GM12878 (cell line): ENCODE data around the gene ARL3. TPM values are rescaled to one million over a fixed set of nuclear protein-coding genes. Genes with fewer than 3 reads are reported as not detected.

Experiments used
- ATAC-seq: fragments of 200-7000 bp; cut with Tn5 transposase; 3 replicates; pipeline ENCODE4 v1.9.1; 2020; ENCODE audit warnings: mild to moderate bottlenecking, moderate library complexity
- BruUV-seq: library from RNA; stranded (reverse); fragments of 400-500 nt; replicated peaks from 2 replicates; lab custom pipeline; 2021; lab: Mats Ljungman, UMichigan
- CTCF ChIA-PET: fragments of 300-600 bp; sonication (Branson Sonifier 250); formaldehyde crosslinking; extraction: SDS; loops from one replicate; lab custom pipeline; 2021; ENCODE audit warnings: inconsistent platforms; lab: Yijun Ruan, JAX
- POLR2A ChIA-PET: fragments of 350-600 bp; formaldehyde crosslinking; extraction: SDS; loops from one replicate; lab custom pipeline; 2021; ENCODE audit warnings: inconsistent platforms; lab: Charles Lee
- RAD21 ChIA-PET: fragments of 300-600 bp; sonication (Branson Sonifier 250); formaldehyde crosslinking; loops from one replicate; lab custom pipeline; 2023; ENCODE audit warnings: antibody characterized with exemption; ENCODE audit not compliant: unreplicated experiment; lab: Charles Lee
- SMC1A ChIA-PET: fragments of 300-600 bp; sonication (Branson Sonifier 250); formaldehyde crosslinking; loops from one replicate; lab custom pipeline; 2023; ENCODE audit not compliant: unreplicated experiment, uncharacterized antibody; lab: Charles Lee
- DNase-seq: peaks from one replicate; pipeline ENCODE4 v3.0.0-alpha.2; 2011; ENCODE audit warnings: low read depth, low spot score
- FAIRE-seq: peaks from 3 replicates; lab custom pipeline; 2011; peaks lifted over from hg19 to GRCh38; lab: Jason Lieb, UNC
- H2AFZ ChIP-seq: 2 replicates; pipeline ENCODE4 v1.6.0; 2011; ENCODE audit warnings: low read depth, low read length, control low read depth; ENCODE audit not compliant: control insufficient read depth
- H3K27ac ChIP-seq: 2 replicates; pipeline ENCODE4 v1.5.1; 2011; ENCODE audit warnings: control low read depth; ENCODE audit not compliant: control insufficient read depth, insufficient read depth
- H3K27me3 ChIP-seq, 2 experiments: replicated peaks in 1 of 2; 2 replicates each; pipeline versions ENCODE4 v1.6.0 to v1.6.1; 2011; ENCODE audit warnings: low read length in 1 of 2; ENCODE audit not compliant: control insufficient read depth in 2 of 2, insufficient read depth in 2 of 2
- H3K36me3 ChIP-seq, 2 experiments: 2 replicates each; pipeline ENCODE4 v1.5.1; 2011; ENCODE audit warnings: low read length in 1 of 2; ENCODE audit not compliant: control insufficient read depth in 2 of 2, insufficient read depth in 2 of 2
- H3K4me1 ChIP-seq: 2 replicates; pipeline ENCODE4 v1.6.1; 2011; ENCODE audit warnings: mild to moderate bottlenecking, low read length, moderate library complexity, mixed read lengths; ENCODE audit not compliant: control insufficient read depth, insufficient read depth
- H3K4me2 ChIP-seq: 2 replicates; pipeline ENCODE4 v1.6.0; 2011; ENCODE audit warnings: control low read depth; ENCODE audit not compliant: control insufficient read depth, insufficient read depth
- H3K4me3 ChIP-seq: fragments of 200-600 bp; sonication (generic); 2 replicates; pipeline ENCODE4 v1.5.1; 2016
- H3K79me2 ChIP-seq: 2 replicates; pipeline ENCODE4 v1.6.0; 2011; ENCODE audit warnings: low read length; ENCODE audit not compliant: control insufficient read depth, insufficient read depth
- H3K9ac ChIP-seq: 2 replicates; pipeline ENCODE4 v1.8.0; 2011; ENCODE audit warnings: low read length, control low read depth, mixed read lengths; ENCODE audit not compliant: control insufficient read depth, insufficient read depth
- H3K9me3 ChIP-seq: replicated peaks from 3 replicates; pipeline ENCODE4 v1.5.1; 2011; ENCODE audit warnings: mild to moderate bottlenecking, low read length; ENCODE audit not compliant: control insufficient read depth, insufficient read depth
- H4K20me1 ChIP-seq: 2 replicates; pipeline ENCODE4 v1.6.0; 2011; ENCODE audit not compliant: control insufficient read depth, insufficient read depth
- CREB1 ChIP-seq: IDR thresholded peaks from 2 replicates; pipeline ENCODE4 v1.6.1; 2012; ENCODE audit warnings: low read depth, mild to moderate bottlenecking, inconsistent platforms
- IRF4 ChIP-seq: IDR thresholded peaks from 2 replicates; pipeline ENCODE4 v1.6.1; 2011; ENCODE audit warnings: low read depth, low read length
- KLF5 ChIP-seq: fragments of 450-650 bp; IDR thresholded peaks from 2 replicates; pipeline ENCODE4 v1.6.1; 2014; ENCODE audit warnings: mild to moderate bottlenecking; ENCODE audit not compliant: partially characterized antibody
- MTA2 ChIP-seq: fragments of 450-650 bp; IDR thresholded peaks from 2 replicates; pipeline ENCODE4 v1.6.1; 2016; ENCODE audit warnings: low read depth, mild to moderate bottlenecking, moderate library complexity
- WGBS: methylation state at CpG from one replicate; pipeline ENCODE4 v1.1.6; 2016; ENCODE audit warnings: low lambda C conversion rate; ENCODE audit not compliant: insufficient replicate concordance, insufficient coverage; ENCODE audit errors: missing lambda C conversion rate; 5-methylcytosine and 5-hydroxymethylcytosine counted together
- in situ Hi-C: fragments of 300-500 bp; cut with MboI; formaldehyde crosslinking; loops from 9 replicates; pipeline ENCODE4 v1.14.3; 2018; ENCODE audit warnings: mixed read lengths
- intact Hi-C: fragments of 100-400 bp; cut with micrococcal nuclease; formaldehyde crosslinking; loops from one replicate; pipeline ENCODE4 v1.14.2; 2022; ENCODE audit not compliant: unreplicated experiment
- polyA plus RNA-seq, 11 experiments: library from polyadenylated mRNA; depleted of rRNA in 4 of 11; unstranded in 6 of 11; stranded (reverse) in 5 of 11; fragments of >200 nt; fragmentation: Nextera tagmentation in 4 of 11; fragmentation: Illumina TruSeq in 1 of 11; extraction: Ambion mirVana in 4 of 11; extraction: Trizol in 1 of 11; gene quantifications; 1 replicate in 1 of 11; 2 replicates in 10 of 11; pipeline versions ENCODE4 v1.2.1 to v1.2.3, GENCODE V29; 2011 to 2016; ENCODE audit warnings: inconsistent platforms in 2 of 11, missing spikeins in 2 of 11, low read depth in 1 of 11
- total RNA-seq, 4 experiments: library from RNA; depleted of rRNA in 3 of 4; stranded (reverse); fragments of >200 nt in 3 of 4; fragmentation: Illumina TruSeq in 1 of 4; extraction: Trizol in 1 of 4; gene quantifications; 2 replicates each; pipeline versions ENCODE4 v1.2.1 to v1.2.3, GENCODE V29; 2013 to 2021
- TF ChIP-seq, protein P1 (sequence below), 3 experiments: IDR thresholded peaks in 2 of 3; conservative IDR thresholded peaks in 1 of 3; 2 replicates each; pipeline ENCODE4 v1.5.1; 2011; ENCODE audit warnings: low read depth in 3 of 3, low read length in 3 of 3, mild to moderate bottlenecking in 3 of 3, control low read depth in 2 of 3, moderate library complexity in 2 of 3, inconsistent platforms in 1 of 3, mixed read lengths in 1 of 3; ENCODE audit not compliant: control insufficient read depth in 2 of 3, insufficient read depth in 1 of 3; ENCODE audit errors: extremely low read depth in 1 of 3

ARL3 gene
- total and polyA plus RNA-seq, 10 of the 15 experiments (the other 5 are each of a cell fraction or from before 2014, with no cell fraction given): 4.9 to 26.1 (median 11.0) TPM

DNA sequence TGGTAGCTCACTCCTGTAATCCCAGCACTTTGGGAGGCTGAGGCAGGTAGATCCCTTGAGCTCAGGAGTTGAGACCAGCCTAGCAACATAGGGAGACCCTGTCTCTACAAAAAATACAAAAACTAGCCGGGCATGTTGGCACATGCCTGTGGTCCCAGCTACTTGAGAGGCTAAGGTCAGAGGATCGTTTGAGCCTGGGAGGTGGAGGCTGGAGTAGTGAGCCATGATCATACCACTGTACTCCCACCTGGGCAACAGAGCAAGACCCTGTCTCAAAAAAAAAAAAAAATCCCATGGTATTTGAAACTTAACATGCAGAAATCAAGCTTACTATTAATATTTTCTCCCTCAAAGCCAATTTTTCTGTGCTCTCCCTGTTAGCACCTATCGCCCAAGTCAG, 6.1 kb upstream of the ARL3 start:
- SMC1A ChIA-PET: interaction anchor here (0.7 to 3.5 kb wide), 16 partner anchors 9 to 193 kb away, joined by 3 to 15 read pairs (median 4); no protein-coding TSS in a partner anchor
- H3K9me3 ChIP-seq: no peaks in the 10 kb centered on the region
- TF ChIP-seq CREB1 (no peak), MTA2 (no peak), IRF4 (no peak), KLF5 (no peak)
- TF ChIP-seq, protein P1, sequence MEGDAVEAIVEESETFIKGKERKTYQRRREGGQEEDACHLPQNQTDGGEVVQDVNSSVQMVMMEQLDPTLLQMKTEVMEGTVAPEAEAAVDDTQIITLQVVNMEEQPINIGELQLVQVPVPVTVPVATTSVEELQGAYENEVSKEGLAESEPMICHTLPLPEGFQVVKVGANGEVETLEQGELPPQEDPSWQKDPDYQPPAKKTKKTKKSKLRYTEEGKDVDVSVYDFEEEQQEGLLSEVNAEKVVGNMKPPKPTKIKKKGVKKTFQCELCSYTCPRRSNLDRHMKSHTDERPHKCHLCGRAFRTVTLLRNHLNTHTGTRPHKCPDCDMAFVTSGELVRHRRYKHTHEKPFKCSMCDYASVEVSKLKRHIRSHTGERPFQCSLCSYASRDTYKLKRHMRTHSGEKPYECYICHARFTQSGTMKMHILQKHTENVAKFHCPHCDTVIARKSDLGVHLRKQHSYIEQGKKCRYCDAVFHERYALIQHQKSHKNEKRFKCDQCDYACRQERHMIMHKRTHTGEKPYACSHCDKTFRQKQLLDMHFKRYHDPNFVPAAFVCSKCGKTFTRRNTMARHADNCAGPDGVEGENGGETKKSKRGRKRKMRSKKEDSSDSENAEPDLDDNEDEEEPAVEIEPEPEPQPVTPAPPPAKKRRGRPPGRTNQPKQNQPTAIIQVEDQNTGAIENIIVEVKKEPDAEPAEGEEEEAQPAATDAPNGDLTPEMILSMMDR (IDR thresholded peaks at IDR 0.05 in 2 of 3, conservative IDR thresholded peaks at IDR 0.05 in 1 of 3; ENCODE audit: control insufficient read depth in 2 of 3, extremely low read depth in 1 of 3, insufficient read depth in 1 of 3, low read depth in 3 of 3, low read length in 3 of 3): no peak
- TF ChIP-seq, all 136 proteins: peak for 0
- BruUV-seq: no TSS peak
- intact Hi-C loops (loop anchor here (10.0 kb wide), 1 partner anchor 344 kb away; no protein-coding TSS in a partner anchor), in situ Hi-C loops (no loop called here)
- 83% methylated on average over 3 of the region's 3 CpGs for WGBS
- Histone ChIP-seq H3K36me3 (peaks cover 0 to 2% of the 10 kb centered on the region in 2 experiments; a peak in 1 of 4 replicates), H3K27me3 (no peaks in the 10 kb centered on the region), H3K4me3 (no peak overlapping the region), H3K9ac (no peak overlapping the region), H3K4me2 (no peak overlapping the region), H3K79me2 (peaks cover 25% of the 10 kb centered on the region), H3K4me1 (peaks cover 8% of the 10 kb centered on the region; the same call in 1 of the 2 replicates), H4K20me1 (no peaks in the 10 kb centered on the region), H3K27ac (no peak overlapping the region), H2AFZ (no peak overlapping the region)
- ATAC-seq (no peak), FAIRE-seq (no peak), DNase-seq (no peak)
- ChIA-PET RAD21 (interaction anchor here (0.9 to 2.9 kb wide), 4 partner anchors 43 to 85 kb away, joined by 3 to 7 read pairs (median 4); no protein-coding TSS in a partner anchor), CTCF (interaction anchor here (0.7 to 1.8 kb wide), 8 partner anchors 10 to 181 kb away, joined by 3 to 11 read pairs (median 5); no protein-coding TSS in a partner anchor), POLR2A (interaction anchor here (0.6 to 2.2 kb wide), 11 partner anchors 13 to 258 kb away, joined by 3 to 8 read pairs (median 3); no protein-coding TSS in a partner anchor)
